RWPE2 (cell line): ENCODE measurements around the gene MIPOL1.
"Not testable (repeated sequence)": the region's sequence is repeated elsewhere in the genome, so short reads cannot be mapped to it uniquely, and the experiment has no call there.

Source experiments
- ATAC-seq: fragments of 200-7000 bp; cut with Tn5 transposase; 3 replicates; pipeline ENCODE4 v1.9.1; 2021; ENCODE audit warnings: low read depth
- DNase-seq: peaks from one replicate; pipeline ENCODE4 v3.0.0-alpha.2; 2020; ENCODE audit warnings: low spot score
- H3K27ac ChIP-seq: fragments of 450-650 bp; 2 replicates; pipeline ENCODE4 v1.5.1; 2017; ENCODE audit warnings: mild to moderate bottlenecking; ENCODE audit not compliant: poor library complexity, severe bottlenecking
- H3K27me3 ChIP-seq: fragments of 250-450 bp; sonication (Bioruptor Pico); 2 replicates; pipeline ENCODE4 v1.5.1; 2021; ENCODE audit warnings: mild to moderate bottlenecking, moderate library complexity; ENCODE audit not compliant: insufficient read depth, poor library complexity, severe bottlenecking
- H3K36me3 ChIP-seq: fragments of 250-450 bp; sonication (Bioruptor Pico); 2 replicates; pipeline ENCODE4 v1.5.1; 2020; ENCODE audit warnings: low read depth, mild to moderate bottlenecking, moderate library complexity
- H3K4me1 ChIP-seq: fragments of 250-450 bp; sonication (Bioruptor Pico); 2 replicates; pipeline ENCODE4 v1.5.1; 2021; ENCODE audit warnings: mild to moderate bottlenecking, moderate library complexity; ENCODE audit not compliant: insufficient read depth, poor library complexity, severe bottlenecking
- H3K4me3 ChIP-seq: fragments of 250-450 bp; sonication (Bioruptor Pico); 2 replicates; pipeline ENCODE4 v1.5.1; 2021; ENCODE audit warnings: mild to moderate bottlenecking, moderate library complexity; ENCODE audit not compliant: severe bottlenecking
- H3K9me3 ChIP-seq: fragments of 250-450 bp; sonication (Bioruptor Pico); 2 replicates; pipeline ENCODE4 v1.5.1; 2021; ENCODE audit warnings: mild to moderate bottlenecking, moderate library complexity; ENCODE audit not compliant: severe bottlenecking
- CTCF ChIP-seq: fragments of 450-650 bp; IDR thresholded peaks from one replicate; pipeline ENCODE4 v1.5.1; 2017; ENCODE audit warnings: mild to moderate bottlenecking, moderate library complexity; ENCODE audit not compliant: poor library complexity, severe bottlenecking

Gene MIPOL1

GRCh38 chr14:37546621-37547447, 349.1 kb downstream of the MIPOL1 start:
- Histone ChIP-seq H3K27ac (no peak overlapping the region), H3K36me3 (no peaks in the 10 kb centered on the region), H3K4me1 (peaks cover 10% of the 10 kb centered on the region), H3K4me3 (no peak overlapping the region), H3K27me3 (no peaks in the 10 kb centered on the region), H3K9me3 (no peaks in the 10 kb centered on the region)
- TF ChIP-seq CTCF, result no peak
- ATAC-seq, result 0 out of 3 replicates have a peak, but pooled peaks have one; percentile 29
- no peak for DNase-seq

GRCh38 chr14:37550511-37550910, 352.8 kb downstream of the MIPOL1 start:
- Histone ChIP-seq H3K4me1 (peaks cover 10% of the 10 kb centered on the region), H3K4me3 (no peak overlapping the region), H3K36me3 (peaks cover 4% of the 10 kb centered on the region; the same call in 1 of the 2 replicates), H3K27ac (no peak overlapping the region), H3K27me3 (no peaks in the 10 kb centered on the region), H3K9me3 (peaks cover 6% of the 10 kb centered on the region)
- TF ChIP-seq CTCF, result no peak
- ATAC-seq, result no peak
- DNase-seq, result no peak

GRCh38 chr14:37551119-37551518, 353.4 kb downstream of the MIPOL1 start:
- H3K27me3 ChIP-seq, result no peaks in the 10 kb centered on the region
- peaks cover 4% of the 10 kb centered on the region; the same call in 1 of the 2 replicates for H3K36me3 ChIP-seq
- no peak overlapping the region for H3K27ac ChIP-seq
- DNase-seq, result no peak
- TF ChIP-seq CTCF, result no peak
- peaks cover 6% of the 10 kb centered on the region for H3K9me3 ChIP-seq
- no peak overlapping the region for H3K4me3 ChIP-seq
- H3K4me1 ChIP-seq, result peaks cover 10% of the 10 kb centered on the region
- ATAC-seq, result no peak

GRCh38 chr14:37553935-37554550, 356.3 kb downstream of the MIPOL1 start:
- DNase-seq (no peak), ATAC-seq (no peak)
- Histone ChIP-seq H3K9me3 (peaks cover 6% of the 10 kb centered on the region), H3K27ac (no peak overlapping the region), H3K4me1 (peaks cover 10% of the 10 kb centered on the region), H3K27me3 (no peaks in the 10 kb centered on the region), H3K36me3 (peaks cover 4% of the 10 kb centered on the region; the same call in 1 of the 2 replicates), H3K4me3 (no peak overlapping the region)
- TF ChIP-seq CTCF, result no peak

GRCh38 chr14:37555596-37555995, 357.9 kb downstream of the MIPOL1 start:
- not testable (repeated sequence) for H3K36me3 ChIP-seq, DNase-seq, H3K4me3 ChIP-seq, H3K27me3 ChIP-seq, ATAC-seq, H3K27ac ChIP-seq, H3K9me3 ChIP-seq, H3K4me1 ChIP-seq
